Amniotic stem cell (primary cell): Measurements from ENCODE around the gene NUDT22.
A peak's percentile ranks its signal among the peaks of the same experiment; 100 is the strongest.

Source experiments
- DNase-seq: peaks from one replicate; lab custom pipeline; 2025; lab: John Stamatoyannopoulos, UW

NUDT22 gene

DNA sequence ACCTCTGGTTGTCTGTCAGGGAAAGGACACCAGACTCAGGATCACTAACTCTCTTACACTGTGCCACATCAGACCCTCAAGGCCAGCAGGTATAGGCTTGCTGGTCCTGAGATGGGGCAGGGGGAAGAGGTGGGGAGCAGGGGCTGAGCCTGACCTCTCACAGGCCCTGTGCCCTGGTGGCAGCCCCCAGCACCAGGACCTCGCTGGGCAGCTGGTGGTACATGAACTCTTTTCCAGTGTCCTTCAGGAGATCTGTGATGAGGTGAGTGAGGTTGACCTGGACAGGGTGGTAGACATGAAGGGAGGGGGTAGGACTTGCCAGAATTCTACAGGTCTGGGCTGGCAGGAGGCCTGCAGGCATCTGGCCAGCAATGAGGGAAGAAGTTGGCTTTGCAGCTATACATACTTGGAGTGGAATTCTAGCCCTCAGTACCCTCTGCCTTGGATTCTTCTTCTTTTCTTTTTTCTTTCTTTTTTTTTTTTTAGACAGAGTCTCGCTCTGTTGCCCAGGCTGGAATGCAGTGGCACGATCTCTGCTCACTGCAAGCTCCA lies 1.4 kb downstream of the NUDT22 start:
- no peak for DNase-seq

DNA sequence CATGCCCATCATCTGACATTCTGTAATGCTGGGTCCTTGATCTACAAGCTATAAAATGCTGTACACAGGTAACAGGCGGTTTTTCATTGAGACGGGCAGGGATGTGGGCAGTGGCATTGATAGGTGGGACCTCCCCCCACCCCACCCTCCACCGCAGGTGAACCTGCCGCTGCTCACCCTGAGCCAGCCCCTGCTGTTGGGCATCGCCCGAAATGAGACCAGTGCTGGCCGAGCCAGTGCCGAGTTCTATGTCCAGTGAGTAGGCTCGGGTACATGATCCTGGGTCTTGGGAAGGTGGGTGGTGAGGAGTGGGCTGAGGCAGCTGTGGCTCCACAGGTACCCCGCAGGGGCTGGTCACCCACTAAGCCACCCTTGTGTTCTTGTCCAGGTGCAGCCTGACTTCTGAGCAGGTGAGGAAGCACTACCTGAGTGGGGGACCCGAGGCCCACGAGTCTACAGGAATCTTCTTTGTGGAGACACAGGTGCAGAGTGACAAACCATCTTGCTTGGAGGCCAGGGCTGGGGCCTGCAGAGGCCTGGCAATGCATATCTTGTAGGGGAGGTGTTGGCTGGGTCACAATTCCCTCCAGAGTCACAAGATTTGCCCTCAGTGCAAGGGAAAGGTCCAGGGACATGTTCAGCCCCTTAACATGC lies 3.1 kb downstream of the NUDT22 start:
- DNase-seq: no peak

DNA sequence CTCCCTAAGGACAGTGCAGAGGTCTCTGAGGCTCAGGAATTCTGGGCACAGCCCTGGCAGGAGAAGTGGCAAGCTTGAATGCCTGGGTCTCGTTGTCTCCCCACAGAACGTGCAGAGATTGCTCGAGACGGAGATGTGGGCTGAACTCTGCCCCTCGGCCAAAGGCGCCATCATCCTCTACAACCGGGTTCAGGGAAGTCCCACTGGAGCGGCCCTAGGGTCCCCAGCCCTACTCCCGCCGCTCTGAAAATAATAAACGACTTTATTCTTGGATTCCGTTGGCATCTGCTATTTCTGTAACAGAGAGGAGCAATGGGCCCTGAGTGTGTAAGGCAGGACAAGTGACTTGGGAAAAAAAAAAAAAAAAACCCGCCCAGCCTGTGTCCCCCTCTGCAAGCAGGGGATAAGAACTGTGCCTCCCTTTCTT lies 3.7 kb downstream of the NUDT22 start:
- DNase-seq: no peak

DNA sequence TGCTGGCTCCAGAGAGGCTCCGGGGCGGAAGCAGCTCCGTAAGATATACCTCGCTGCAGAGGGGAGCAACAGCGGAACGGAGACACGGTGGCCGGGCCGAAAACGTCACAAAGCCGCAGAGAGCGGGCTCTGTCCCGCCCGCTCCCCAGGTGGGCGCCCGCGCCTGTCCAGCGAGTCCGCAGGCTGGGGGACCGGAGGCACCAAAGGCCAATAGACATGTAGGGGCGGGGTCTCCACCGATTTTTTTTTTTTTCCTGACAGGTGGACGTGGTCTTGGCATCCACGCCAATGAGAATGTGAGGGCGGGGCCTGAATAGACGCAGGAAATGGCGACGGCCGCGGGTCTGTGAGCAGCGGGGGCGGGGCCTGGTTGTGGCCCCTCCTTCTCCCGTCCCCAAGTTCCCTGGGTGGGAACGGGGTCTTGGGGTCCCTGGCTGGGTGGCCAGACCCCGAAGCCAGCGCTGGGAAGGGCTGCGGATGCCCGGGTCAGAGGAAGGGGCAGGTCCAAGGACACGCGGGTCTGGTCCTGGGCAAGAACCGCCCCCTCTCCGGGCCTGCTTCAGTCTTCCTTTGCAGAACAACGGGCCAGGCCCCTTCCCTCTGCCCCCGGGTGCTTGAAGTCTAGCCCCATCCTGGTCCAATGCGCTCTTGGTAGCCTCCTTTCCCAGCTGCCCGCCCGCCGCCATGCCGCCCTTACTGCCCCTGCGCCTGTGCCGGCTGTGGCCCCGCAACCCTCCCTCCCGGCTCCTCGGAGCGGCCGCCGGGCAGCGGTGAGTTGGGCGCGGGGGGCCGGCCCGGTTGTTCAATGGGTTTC lies 4.3 kb downstream of the NUDT22 start, which contains the start of gene DNAJC4:
DNAJC4 (plus strand) TSS at position 378 of the 814 bp plus-strand sequence; CDS start at position 685, 307 bp downstream.
- peak; percentile 74 for DNase-seq

DNA sequence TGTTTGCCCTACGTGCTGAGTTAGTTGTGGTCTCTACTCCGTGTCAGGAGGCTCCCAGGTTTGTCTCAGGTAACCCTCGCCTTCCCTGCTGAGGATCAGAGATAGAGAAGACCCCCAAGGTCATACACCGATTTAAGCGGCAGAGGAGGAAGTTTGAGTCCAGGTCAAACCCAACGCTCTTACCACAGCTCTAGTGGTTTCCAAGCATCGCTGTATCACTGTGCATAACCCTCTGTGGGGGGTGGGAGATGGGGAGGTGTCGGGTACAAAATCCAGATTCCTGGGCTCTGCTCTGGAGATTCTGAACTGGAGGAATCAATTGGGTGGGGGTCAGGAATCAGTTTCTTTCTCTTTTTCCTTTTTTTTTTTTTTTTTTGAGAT lies 4.9 kb downstream of the NUDT22 start:
- DNase-seq: no peak

DNA sequence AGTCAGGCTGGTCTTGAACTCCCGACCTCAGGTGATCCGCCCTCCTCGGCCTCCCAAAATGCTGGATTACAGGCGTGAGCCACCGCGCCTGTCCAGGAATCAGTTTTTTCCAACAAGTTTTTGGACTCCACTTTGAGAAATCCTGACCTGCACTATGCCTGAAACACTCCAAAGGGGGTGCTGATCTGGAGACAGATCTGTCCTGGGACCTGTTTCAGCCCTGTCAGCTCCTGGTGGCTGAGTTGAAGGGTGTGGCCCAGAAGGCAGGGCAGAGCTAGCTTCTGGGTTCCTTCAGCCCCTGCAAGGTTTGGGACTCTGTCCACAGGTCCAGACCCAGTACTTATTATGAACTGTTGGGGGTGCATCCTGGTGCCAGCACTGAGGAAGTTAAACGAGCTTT lies 5.5 kb downstream of the NUDT22 start:
- no peak for DNase-seq

DNA sequence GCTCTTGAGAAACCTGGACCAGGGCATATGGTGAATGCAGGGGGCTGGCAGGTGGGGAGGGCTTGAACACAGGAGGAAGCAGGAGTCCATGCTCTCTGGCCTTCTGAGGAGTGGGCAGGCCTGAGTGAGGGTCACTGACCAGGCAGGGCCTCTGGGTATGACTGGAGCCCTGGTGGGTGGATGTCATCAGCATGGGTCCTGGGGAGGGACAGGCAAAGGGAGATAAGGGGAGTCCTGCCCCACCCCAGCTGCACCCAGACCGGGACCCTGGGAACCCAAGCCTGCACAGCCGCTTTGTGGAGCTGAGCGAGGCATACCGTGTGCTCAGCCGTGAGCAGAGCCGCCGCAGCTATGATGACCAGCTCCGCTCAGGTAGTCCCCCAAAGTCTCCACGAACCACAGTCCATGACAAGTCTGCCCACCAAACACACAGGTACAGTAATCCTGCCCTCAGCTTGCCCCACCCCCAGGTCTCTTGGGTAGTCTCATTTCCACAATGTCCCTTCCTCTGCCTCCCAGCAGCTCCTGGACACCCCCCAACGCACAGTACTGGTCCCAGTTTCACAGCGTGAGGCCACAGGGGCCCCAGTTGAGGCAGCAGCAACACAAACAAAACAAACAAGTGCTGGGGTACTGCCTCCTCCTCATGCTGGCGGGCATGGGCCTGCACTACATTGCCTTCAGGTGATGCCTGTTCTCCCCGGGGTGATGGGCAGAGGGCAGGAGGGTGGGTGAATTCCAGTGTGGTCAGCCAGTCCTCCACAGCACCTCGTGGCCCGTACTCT lies 6.3 kb downstream of the NUDT22 start:
- DNase-seq: no peak

DNA sequence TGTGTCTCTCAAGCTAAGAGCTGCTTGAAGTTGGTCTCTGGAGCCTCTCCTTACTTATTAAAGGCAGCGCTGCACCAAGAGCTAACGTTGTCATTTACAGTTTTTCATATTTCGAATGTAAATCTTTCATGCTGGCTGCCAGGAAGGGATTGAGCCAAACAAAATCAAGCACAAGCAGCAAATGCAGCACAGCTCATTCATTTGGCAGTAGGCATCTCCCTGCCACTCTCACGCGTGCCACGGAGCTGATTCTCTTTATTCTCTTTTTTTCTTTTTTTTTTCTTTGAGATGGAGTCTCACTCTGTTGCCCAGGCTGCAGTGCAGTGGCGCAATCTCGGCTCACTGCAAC lies 6.9 kb downstream of the NUDT22 start:
- DNase-seq: no peak

DNA sequence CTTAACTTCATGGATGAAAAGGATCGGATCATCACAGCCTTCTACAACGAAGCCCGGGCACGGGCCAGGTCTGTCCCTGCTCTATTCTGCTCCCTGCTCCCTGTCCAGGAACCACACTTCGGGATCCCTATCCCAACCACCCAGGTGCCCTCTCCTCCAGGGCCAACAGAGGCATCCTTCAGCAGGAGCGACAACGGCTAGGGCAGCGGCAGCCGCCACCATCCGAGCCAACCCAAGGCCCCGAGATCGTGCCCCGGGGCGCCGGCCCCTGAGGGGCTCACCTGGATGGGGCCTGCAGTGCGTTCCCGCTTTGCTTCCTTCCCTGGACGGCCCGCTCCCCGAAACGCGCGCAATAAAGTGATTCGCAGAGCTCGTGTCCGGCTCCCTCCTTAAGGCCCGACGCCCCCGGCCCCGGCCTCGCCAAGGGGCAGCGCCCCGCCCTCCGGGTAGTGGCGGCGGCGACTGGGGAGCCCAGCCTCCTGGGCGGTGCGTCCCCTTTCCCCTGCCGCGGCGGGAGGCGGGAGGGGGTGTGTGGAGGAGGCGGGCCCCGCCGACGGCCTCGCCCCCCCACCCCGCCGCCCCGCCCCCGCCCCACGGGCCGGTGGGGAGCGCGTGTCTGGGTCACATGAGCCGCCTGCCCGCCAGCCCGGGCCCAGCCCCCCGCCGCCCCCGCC lies 8.0 kb downstream of the NUDT22 start, which contains the start of gene VEGFB:
VEGFB (plus strand) TSS at position 672 of the 674 bp plus-strand sequence. CDS start 250 bp downstream, outside the sequence.
- no peak for DNase-seq

DNA sequence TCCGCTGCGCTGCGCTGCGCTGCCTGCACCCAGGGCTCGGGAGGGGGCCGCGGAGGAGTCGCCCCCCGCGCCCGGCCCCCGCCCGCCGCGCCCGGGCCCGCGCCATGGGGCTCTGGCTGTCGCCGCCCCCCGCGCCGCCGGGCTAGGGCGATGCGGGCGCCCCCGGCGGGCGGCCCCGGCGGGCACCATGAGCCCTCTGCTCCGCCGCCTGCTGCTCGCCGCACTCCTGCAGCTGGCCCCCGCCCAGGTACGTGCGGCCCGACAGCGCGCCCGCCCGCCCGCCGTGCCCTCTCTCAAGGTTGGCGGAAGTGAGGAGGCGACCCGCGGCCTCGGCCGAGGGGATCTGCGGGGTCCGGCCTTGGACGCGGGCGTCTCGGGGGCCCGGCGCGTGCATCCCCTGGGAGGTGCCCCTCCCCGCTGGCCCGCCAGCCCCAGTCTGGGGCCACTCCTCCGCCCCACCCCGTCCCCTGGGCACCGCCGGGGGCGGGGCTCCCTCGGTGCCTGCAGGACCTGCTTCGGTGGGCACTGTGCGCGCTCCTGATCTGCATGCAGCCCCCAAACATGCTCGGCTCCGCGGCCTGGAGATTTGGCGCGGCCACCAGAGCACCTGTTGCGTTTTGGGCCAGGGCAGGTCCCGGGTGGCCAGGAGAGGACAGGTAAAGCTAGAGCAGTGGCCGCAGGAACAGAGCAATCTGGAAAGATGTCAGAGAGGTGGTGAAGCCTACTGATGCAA lies 8.7 kb downstream of the NUDT22 start:
- no peak for DNase-seq

DNA sequence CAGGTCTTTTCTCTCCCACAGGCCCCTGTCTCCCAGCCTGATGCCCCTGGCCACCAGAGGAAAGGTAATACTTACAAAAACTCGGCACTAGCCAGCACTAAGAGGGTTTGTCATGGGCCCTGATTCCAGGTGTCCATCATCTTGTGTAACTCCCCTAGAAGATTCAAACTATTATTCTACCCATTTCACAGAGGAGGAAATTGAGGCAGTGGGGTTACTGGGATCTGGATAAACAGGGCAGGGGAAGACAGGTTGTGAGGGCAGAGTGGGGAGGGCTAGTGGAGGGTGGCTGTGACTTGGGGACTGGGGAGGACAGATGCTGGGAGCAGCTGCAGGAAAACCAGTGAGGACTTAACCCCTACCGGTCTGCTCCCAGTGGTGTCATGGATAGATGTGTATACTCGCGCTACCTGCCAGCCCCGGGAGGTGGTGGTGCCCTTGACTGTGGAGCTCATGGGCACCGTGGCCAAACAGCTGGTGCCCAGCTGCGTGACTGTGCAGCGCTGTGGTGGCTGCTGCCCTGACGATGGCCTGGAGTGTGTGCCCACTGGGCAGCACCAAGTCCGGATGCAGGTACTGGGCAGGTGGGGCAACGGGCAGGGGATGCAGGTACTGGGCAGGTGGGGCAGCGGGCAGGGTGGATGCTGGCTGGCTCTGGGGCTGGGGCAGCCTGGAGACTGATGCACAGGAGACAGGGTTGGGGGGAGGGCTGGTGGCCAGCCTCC lies 9.5 kb downstream of the NUDT22 start:
- DNase-seq: no peak

DNA sequence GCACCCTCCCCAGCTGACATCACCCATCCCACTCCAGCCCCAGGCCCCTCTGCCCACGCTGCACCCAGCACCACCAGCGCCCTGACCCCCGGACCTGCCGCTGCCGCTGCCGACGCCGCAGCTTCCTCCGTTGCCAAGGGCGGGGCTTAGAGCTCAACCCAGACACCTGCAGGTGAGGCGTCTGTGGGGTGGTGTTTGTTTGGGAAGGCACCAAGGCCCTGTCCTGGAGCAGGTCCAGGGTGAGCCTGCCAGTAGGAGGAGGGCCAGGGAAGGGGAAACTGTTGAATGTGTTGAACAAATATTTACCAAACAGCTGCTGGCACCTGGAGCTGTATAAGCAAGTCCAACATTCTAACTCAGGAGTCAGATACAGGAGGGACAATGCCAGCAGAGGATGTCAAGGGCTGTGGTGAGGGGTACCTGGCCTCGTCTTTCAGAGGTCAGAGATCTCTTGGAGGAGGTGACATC lies 11.4 kb downstream of the NUDT22 start:
- DNase-seq: no peak

DNA sequence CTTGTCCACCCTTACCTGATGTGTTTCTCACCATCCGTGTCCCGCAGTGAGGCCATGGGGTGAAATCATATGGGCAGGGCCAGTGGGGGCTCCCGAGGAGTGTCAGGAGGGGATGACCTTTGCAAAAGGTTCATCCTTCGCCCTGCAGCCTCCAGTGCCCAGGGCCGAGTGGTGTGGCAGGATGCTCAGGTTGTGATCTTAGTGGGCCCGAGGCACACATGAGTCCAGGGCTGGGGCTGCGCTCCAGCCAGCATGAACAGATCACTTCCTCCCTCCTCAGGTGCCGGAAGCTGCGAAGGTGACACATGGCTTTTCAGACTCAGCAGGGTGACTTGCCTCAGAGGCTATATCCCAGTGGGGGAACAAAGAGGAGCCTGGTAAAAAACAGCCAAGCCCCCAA lies 12.0 kb downstream of the NUDT22 start:
- DNase-seq: no peak

DNA sequence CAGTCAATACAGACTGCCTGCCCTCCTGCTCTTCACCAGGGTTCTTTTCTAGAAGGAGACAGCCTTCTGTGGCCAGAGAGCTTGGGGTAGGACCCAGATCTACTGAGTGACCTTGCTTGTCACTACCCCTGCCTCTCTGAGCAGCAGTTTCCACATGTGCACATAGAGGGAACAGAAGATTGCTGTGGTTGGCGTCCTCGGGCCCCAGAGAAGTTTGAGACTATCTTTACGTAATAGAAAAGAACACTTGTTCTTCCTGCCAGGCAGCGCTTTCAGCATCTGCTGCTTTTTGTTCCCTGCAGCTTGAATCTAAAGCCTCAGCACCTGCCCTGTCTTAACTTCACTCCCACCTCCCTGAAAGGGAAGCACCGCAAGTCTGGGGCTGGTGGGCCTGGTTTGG lies 12.9 kb downstream of the NUDT22 start:
- no peak for DNase-seq

DNA sequence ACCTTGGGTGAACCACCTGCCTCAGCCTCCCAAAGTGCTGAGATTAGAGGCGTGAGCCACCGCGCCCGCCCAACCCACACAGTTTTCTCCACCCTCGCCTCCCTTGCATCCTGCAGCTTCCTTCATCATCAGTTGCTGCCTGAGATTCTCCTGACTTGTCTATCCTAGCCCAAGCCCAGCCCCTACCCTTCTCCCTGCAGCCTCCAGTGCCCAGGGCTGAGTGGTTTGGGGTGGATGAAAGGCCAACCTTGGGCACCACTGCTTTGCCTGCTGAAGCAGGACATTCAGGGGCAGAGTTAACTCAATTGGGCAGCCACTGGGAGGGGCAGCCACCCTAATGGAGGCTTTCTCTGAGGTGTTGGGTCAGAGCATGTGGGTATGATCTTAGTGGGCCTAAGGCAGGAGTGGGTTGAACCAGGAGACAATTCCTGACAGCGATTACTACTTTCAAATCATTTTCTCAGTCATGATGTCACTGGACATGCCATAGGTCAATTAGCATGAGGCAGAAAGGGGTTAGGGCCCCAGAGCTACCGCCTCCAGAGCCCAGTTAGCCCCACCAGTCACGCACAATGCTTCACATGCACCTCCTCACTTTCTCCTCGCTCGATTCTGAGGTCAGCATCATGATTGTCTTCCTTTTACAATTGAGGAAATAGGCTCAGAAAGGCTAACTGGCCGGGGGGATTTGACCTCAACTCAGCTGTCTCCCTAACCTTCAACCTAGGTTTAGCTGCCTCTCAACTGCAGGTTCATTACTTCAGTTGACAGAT lies 13.8 kb downstream of the NUDT22 start:
- DNase-seq: no peak

DNA sequence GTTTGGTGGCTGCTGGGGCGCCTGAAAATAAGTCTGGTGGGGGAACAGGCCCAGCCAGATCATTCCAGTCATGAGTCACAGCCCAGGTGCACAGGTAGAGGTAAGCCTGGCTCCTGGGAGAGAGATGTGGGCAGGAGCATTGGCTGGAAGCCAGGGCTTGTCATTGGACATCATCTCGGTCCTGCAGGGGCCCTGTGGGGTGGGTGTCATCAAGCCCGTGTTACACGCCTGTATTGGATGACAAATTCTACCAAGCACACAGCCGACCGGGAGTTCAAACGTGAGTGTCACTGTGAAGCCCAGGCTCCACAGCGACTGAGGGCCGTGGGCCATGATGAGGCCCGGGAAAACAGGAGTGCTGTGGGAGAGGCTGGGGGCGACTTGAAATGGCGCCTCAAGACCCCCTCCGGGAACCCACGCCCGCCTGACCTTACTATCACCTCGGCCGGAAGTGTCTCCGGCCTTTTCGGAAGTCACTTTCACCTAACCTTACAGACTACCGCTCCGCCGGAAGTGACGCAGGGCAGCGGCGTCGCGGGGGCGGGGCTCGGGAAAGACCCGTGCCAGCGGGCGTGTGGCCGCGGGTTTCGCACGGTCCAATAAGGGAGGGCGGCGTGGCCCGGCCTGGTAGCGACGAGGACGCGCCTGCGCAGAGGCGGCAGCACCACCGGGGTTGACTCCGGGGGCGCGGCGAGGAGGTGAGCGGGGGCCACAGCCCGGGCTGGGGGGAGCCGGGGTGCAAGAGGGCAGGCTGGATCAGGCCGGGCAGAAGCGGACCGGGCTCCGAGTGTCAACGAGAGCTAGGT lies 14.6 kb downstream of the NUDT22 start, which contains the start of gene FKBP2:
FKBP2 (plus strand) TSS at position 661 of the 806 bp plus-strand sequence. CDS start 1,293 bp downstream, outside the sequence.
- peak; percentile 94 for DNase-seq

DNA sequence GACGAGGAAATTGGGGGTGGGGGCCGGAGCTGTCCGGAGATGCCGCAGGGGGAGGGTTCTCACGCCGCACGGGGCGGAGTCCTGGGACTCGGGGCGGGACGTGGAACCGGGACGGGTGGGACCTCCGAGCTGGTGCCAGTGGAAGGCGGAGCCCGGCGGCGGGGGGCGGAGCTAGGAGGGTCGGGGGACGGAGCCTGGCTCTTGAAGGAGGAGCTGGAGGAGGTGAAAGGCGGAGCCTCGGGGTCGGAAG lies 15.1 kb downstream of the NUDT22 start:
- DNase-seq: peak; percentile 98

DNA sequence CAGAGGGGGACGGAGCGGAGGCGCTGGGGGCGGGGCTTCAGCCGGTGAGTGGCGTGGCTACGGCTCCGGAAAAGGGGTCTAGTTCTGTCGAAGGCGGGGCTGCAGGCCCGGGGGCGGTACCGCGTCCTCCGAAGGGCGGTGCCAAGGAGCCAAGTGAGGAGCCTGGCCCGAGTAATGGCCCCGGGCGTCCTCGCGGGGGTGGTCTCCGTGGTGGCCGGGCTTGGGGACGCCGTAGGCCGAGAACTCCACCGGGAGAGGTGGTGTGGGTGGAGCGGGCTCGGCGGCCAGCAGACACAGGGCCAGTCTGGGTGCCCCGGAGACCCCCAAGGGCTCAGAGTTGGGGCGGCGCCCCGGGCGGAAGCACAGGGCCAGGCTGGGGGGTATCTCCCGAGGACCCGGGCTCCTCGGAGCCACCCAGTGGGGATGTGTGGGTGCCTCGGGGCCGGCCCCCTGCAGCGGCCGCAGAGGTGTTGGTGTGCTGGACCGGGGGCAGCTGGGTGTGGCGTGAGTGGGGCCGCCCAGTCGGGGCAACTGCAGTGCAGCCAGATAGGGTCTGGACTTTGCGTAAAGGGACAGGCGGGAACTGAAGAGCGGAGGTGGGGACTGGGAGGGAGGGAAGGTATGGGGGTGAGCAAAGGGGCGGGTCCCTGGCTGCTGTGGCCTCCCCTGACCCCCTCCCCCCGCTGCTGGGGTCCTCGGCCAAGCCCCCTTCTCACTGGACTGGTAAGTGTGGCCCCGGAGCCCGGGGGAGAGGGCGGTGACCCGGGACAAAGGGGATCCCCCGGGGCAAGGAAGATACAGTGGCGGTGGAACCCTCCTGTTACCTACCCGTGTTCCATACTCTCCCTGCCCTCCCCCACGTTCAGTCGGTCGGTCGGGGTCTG lies 15.7 kb downstream of the NUDT22 start:
- no peak for DNase-seq
